ENCODE data around the gene TMEFF2.

Gene TMEFF2

GRCh38 chr2:192043216-192043870 lies 151.4 kb downstream of the TMEFF2 start:
- no peak overlapping the region for H3K4me3 ChIP-seq (ENCODE audit: low read depth, low read length)
- TF ChIP-seq CTCF (IDR thresholded peaks at IDR 0.05; ENCODE audit: control insufficient read depth, extremely low read depth, insufficient read depth): no peak
- DNase-seq (ENCODE audit: low read depth): no peak

GRCh38 chr2:192042126-192042525 lies 152.6 kb downstream of the TMEFF2 start:
- no peak for TF ChIP-seq CTCF (IDR thresholded peaks at IDR 0.05; ENCODE audit: control insufficient read depth, extremely low read depth, insufficient read depth)
- no peak for DNase-seq (ENCODE audit: low read depth)
- H3K4me3 ChIP-seq (ENCODE audit: low read depth, low read length): no peak overlapping the region

- DNase-seq (ENCODE audit: low read depth): no peak
- TF ChIP-seq CTCF (IDR thresholded peaks at IDR 0.05; ENCODE audit: control insufficient read depth, extremely low read depth, insufficient read depth): no peak
- no peak overlapping the region for H3K4me3 ChIP-seq (ENCODE audit: low read depth, low read length)
Measured at GRCh38 chr2:192038110-192038509, 156.6 kb downstream of the TMEFF2 start.

- no peak for TF ChIP-seq CTCF (IDR thresholded peaks at IDR 0.05; ENCODE audit: control insufficient read depth, extremely low read depth, insufficient read depth)
- no peak for DNase-seq (ENCODE audit: low read depth)
- H3K4me3 ChIP-seq (ENCODE audit: low read depth, low read length): no peak overlapping the region
Measured at GRCh38 chr2:192035731-192036442, 158.8 kb downstream of the TMEFF2 start.

GRCh38 chr2:192030856-192031255 lies 163.9 kb downstream of the TMEFF2 start:
- DNase-seq (ENCODE audit: low read depth): no peak
- no peak for TF ChIP-seq CTCF (IDR thresholded peaks at IDR 0.05; ENCODE audit: control insufficient read depth, extremely low read depth, insufficient read depth)
- H3K4me3 ChIP-seq (ENCODE audit: low read depth, low read length): no peak overlapping the region

- H3K4me3 ChIP-seq (ENCODE audit: low read depth, low read length): no peak overlapping the region
- TF ChIP-seq CTCF (IDR thresholded peaks at IDR 0.05; ENCODE audit: control insufficient read depth, extremely low read depth, insufficient read depth): no peak
- DNase-seq (ENCODE audit: low read depth): no peak
Measured at GRCh38 chr2:192030289-192030688, 164.4 kb downstream of the TMEFF2 start.
